HG02870 (cell line): Measurements from ENCODE around the gene HIGD1C.
"Not testable (repeated sequence)": the region's sequence is repeated elsewhere in the genome, so short reads cannot be mapped to it uniquely, and the experiment has no call there.

ENCODE experiments used
- ATAC-seq: cut with Tn5 transposase; IDR thresholded peaks from one replicate; pipeline ENCODE4 v1.9.1; 2021; ENCODE audit warnings: mild to moderate bottlenecking, moderate library complexity; ENCODE audit not compliant: unreplicated experiment

HIGD1C gene

DNA sequence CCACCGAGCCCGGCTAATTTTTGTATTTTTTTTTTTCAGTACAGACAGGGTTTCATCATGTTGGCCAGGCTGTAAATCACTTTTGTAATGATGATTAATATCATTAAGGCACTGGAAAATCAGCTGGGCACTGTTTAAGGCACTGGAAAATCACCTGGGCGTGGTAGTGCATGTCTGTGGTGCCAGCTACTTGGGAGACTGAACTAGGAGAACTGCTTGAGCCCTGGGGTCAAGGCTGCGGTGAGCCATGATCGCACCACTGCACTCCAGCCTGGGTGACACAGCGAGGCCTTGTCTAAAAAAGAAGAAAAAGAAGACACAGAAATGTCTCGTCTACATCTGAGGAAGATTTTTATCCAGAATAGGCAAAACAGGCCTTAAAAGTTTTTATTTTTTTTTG lies 61.1 kb downstream of the HIGD1C start:
- no peak for ATAC-seq

DNA sequence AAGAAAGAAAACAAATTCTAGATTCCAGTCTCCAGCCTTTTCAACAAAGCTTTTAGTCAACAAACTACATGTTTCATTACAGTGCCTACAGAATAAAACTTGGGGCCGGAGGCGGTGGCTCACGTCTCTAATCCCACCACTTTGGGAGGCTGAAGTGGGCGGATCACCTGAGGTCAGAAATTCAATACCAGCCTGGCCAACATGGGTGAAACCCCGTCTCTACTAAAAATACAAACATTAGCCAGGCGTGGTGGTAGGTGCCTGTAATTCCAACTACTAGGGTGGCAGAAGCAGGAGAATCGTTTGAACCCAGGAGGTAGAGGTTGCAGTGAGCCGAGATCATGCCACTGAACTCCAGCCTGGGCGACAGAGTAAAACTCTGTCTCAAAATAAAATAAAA lies 62.1 kb downstream of the HIGD1C start:
- not testable (repeated sequence) for ATAC-seq

DNA sequence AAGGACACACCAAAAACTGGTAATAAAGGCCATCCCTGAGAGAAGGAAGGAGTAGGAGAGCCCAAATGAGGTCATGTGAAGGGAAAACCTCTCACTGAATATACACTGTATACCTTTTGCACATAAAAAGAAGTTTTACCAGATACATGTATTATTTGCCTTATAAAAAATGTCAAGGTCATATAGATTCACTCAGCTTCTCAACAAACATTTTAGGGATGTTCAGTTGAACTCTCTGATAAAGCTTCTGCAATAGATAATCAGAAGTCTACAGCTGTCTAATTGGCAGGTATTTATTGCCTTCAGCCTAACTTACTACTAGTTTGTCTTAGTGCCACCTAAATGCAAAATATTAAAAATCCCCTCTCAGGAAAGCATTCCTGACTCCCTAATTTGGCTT lies 65.1 kb downstream of the HIGD1C start:
- ATAC-seq = no peak

DNA sequence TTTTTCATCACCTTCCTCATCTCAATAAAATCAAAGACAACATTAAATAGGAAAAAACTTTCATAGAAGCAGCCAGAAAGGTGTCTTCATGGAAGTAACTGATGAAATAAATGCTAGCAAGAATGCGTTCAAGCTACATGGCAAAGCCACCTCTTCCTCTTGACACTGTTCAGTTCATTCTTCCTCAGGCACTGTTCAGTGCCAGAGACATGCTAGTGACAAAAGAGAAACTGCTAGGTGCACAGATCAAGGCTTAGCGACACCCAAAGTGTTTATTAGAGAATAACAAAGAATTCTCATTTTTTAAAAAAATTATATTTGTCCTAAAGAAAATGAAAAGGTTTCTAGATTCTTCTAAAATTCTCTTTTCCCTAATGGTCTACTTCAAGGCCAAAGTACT lies 66.6 kb downstream of the HIGD1C start:
- ATAC-seq = no peak

DNA sequence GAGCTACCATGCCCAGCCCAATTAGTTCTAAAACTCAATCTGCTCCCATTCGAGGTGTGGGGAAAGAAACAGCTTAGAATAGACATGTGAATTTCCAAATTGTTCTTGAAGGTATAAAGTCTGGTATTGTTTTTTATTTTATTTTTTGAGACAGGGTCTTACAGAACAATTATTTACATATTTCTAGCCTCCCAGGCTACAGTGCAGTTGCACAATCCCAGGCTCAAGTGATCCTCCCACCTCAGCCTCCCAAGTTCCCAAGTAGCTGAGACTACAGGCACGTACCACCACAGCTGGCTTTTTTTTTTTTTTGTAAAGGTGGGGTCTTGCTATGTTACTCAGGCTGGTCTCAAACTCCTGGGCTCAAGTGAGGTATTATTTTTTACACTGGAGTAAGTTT lies 67.6 kb downstream of the HIGD1C start:
- no peak for ATAC-seq
